Measurements from ENCODE around the gene GABBR2. TPM values are rescaled to one million over a fixed set of nuclear protein-coding genes. Genes with fewer than 3 reads are reported as not detected.
A peak's percentile ranks its signal among the peaks of the same experiment; 100 is the strongest.

Gene GABBR2
- total and polyA plus RNA-seq, 2 donors: 0.14 TPM

GRCh38 chr9:98482226-98482625, 226.5 kb downstream of the GABBR2 start:
- peaks cover 0 to 6% of the 10 kb centered on the region in 2 donors for H3K9me3 ChIP-seq (ENCODE audit: control insufficient read depth in 2 of 2, insufficient read depth in 1 of 2, low read length in 1 of 2)
- peaks cover 0 to 2% of the 10 kb centered on the region in 2 donors for H3K4me1 ChIP-seq (ENCODE audit: control insufficient read depth in 2 of 2, insufficient read depth in 2 of 2, low read length in 2 of 2)
- 86% methylated on average over 5 of the region's 5 CpGs for WGBS
- H3K27me3 ChIP-seq (ENCODE audit: control insufficient read depth in 2 of 2, insufficient read depth in 1 of 2, low read length in 1 of 2): no peaks in the 10 kb centered on the region
- H3K4me3 ChIP-seq (ENCODE audit: low read length in 2 of 2): no peak overlapping the region
- no peak for DNase-seq (ENCODE audit: low read depth in 6 of 9, low spot score in 9 of 9)
- H3K36me3 ChIP-seq (ENCODE audit: control insufficient read depth in 2 of 2, insufficient read depth in 2 of 2, low read length in 1 of 2): no peaks in the 10 kb centered on the region
- H3K27ac ChIP-seq (ENCODE audit: low read depth in 1 of 2, low read length in 1 of 2): no peak overlapping the region

GRCh38 chr9:98481676-98482075, 227.1 kb downstream of the GABBR2 start:
- no peaks in the 10 kb centered on the region for H3K36me3 ChIP-seq (ENCODE audit: control insufficient read depth in 2 of 2, insufficient read depth in 2 of 2, low read length in 1 of 2)
- no peak for DNase-seq (ENCODE audit: low read depth in 6 of 9, low spot score in 9 of 9)
- H3K9me3 ChIP-seq (ENCODE audit: control insufficient read depth in 2 of 2, insufficient read depth in 1 of 2, low read length in 1 of 2): peaks cover 0 to 6% of the 10 kb centered on the region in 2 donors
- H3K27me3 ChIP-seq (ENCODE audit: control insufficient read depth in 2 of 2, insufficient read depth in 1 of 2, low read length in 1 of 2): no peaks in the 10 kb centered on the region
- no peak overlapping the region for H3K27ac ChIP-seq (ENCODE audit: low read depth in 1 of 2, low read length in 1 of 2)
- 73% methylated on average over 5 of the region's 5 CpGs for WGBS
- no peak overlapping the region for H3K4me3 ChIP-seq (ENCODE audit: low read length in 2 of 2)
- peaks cover 0 to 2% of the 10 kb centered on the region in 2 donors for H3K4me1 ChIP-seq (ENCODE audit: control insufficient read depth in 2 of 2, insufficient read depth in 2 of 2, low read length in 2 of 2)

- WGBS: 96% methylated on average over 5 of the region's 5 CpGs
- Histone ChIP-seq H3K27ac (ENCODE audit: low read depth in 1 of 2, low read length in 1 of 2) (no peak overlapping the region), H3K4me3 (ENCODE audit: low read length in 2 of 2) (no peak overlapping the region), H3K36me3 (ENCODE audit: control insufficient read depth in 2 of 2, insufficient read depth in 2 of 2, low read length in 1 of 2) (no peaks in the 10 kb centered on the region), H3K27me3 (ENCODE audit: control insufficient read depth in 2 of 2, insufficient read depth in 1 of 2, low read length in 1 of 2) (no peaks in the 10 kb centered on the region), H3K4me1 (ENCODE audit: control insufficient read depth in 2 of 2, insufficient read depth in 2 of 2, low read length in 2 of 2) (peaks cover 0 to 2% of the 10 kb centered on the region in 2 donors), H3K9me3 (ENCODE audit: control insufficient read depth in 2 of 2, insufficient read depth in 1 of 2, low read length in 1 of 2) (no peaks in the 10 kb centered on the region)
- no peak for DNase-seq (ENCODE audit: low read depth in 6 of 9, low spot score in 9 of 9)
Measured at GRCh38 chr9:98479967-98480847, 228.5 kb downstream of the GABBR2 start.

- DNase-seq (ENCODE audit: low read depth in 6 of 9, low spot score in 9 of 9): no peak
- no peaks in the 10 kb centered on the region for H3K36me3 ChIP-seq (ENCODE audit: control insufficient read depth in 2 of 2, insufficient read depth in 2 of 2, low read length in 1 of 2)
- no peak overlapping the region for H3K4me3 ChIP-seq (ENCODE audit: low read length in 2 of 2)
- H3K9me3 ChIP-seq (ENCODE audit: control insufficient read depth in 2 of 2, insufficient read depth in 1 of 2, low read length in 1 of 2): no peaks in the 10 kb centered on the region
- no peaks in the 10 kb centered on the region for H3K27me3 ChIP-seq (ENCODE audit: control insufficient read depth in 2 of 2, insufficient read depth in 1 of 2, low read length in 1 of 2)
- H3K4me1 ChIP-seq (ENCODE audit: control insufficient read depth in 2 of 2, insufficient read depth in 2 of 2, low read length in 2 of 2): peaks cover 0 to 2% of the 10 kb centered on the region in 2 donors
- H3K27ac ChIP-seq (ENCODE audit: low read depth in 1 of 2, low read length in 1 of 2): no peak overlapping the region
- WGBS: 92% methylated on average over 8 of the region's 8 CpGs
Measured at GRCh38 chr9:98479449-98479848, 229.3 kb downstream of the GABBR2 start.

GRCh38 chr9:98477884-98478283, 230.9 kb downstream of the GABBR2 start:
- 91% methylated on average over 5 of the region's 5 CpGs for WGBS
- Histone ChIP-seq H3K36me3 (ENCODE audit: control insufficient read depth in 2 of 2, insufficient read depth in 2 of 2, low read length in 1 of 2) (no peaks in the 10 kb centered on the region), H3K4me1 (ENCODE audit: control insufficient read depth in 2 of 2, insufficient read depth in 2 of 2, low read length in 2 of 2) (peaks cover 0 to 2% of the 10 kb centered on the region in 2 donors), H3K9me3 (ENCODE audit: control insufficient read depth in 2 of 2, insufficient read depth in 1 of 2, low read length in 1 of 2) (no peaks in the 10 kb centered on the region), H3K27me3 (ENCODE audit: control insufficient read depth in 2 of 2, insufficient read depth in 1 of 2, low read length in 1 of 2) (peaks cover 0 to 2% of the 10 kb centered on the region in 2 donors), H3K4me3 (ENCODE audit: low read length in 2 of 2) (no peak overlapping the region), H3K27ac (ENCODE audit: low read depth in 1 of 2, low read length in 1 of 2) (no peak overlapping the region)
- peak in 1 of 9 donors; percentile 41 for DNase-seq (ENCODE audit: low read depth in 6 of 9, low spot score in 9 of 9)

- H3K4me1 ChIP-seq (ENCODE audit: control insufficient read depth in 2 of 2, insufficient read depth in 2 of 2, low read length in 2 of 2): no peaks in the 10 kb centered on the region
- WGBS: 72% methylated on average over 2 of the region's 2 CpGs
- no peak overlapping the region for H3K4me3 ChIP-seq (ENCODE audit: low read length in 2 of 2)
- DNase-seq (ENCODE audit: low read depth in 6 of 9, low spot score in 9 of 9): no peak
- H3K36me3 ChIP-seq (ENCODE audit: control insufficient read depth in 2 of 2, insufficient read depth in 2 of 2, low read length in 1 of 2): no peaks in the 10 kb centered on the region
- H3K9me3 ChIP-seq (ENCODE audit: control insufficient read depth in 2 of 2, insufficient read depth in 1 of 2, low read length in 1 of 2): no peaks in the 10 kb centered on the region
- no peak overlapping the region for H3K27ac ChIP-seq (ENCODE audit: low read depth in 1 of 2, low read length in 1 of 2)
- peaks cover 0 to 2% of the 10 kb centered on the region in 2 donors for H3K27me3 ChIP-seq (ENCODE audit: control insufficient read depth in 2 of 2, insufficient read depth in 1 of 2, low read length in 1 of 2)
Measured at GRCh38 chr9:98472216-98472615, 236.5 kb downstream of the GABBR2 start.

GRCh38 chr9:98471185-98471584, 237.6 kb downstream of the GABBR2 start:
- H3K4me1 ChIP-seq (ENCODE audit: control insufficient read depth in 2 of 2, insufficient read depth in 2 of 2, low read length in 2 of 2): no peaks in the 10 kb centered on the region
- DNase-seq (ENCODE audit: low read depth in 6 of 9, low spot score in 9 of 9): no peak
- H3K4me3 ChIP-seq (ENCODE audit: low read length in 2 of 2): no peak overlapping the region
- H3K9me3 ChIP-seq (ENCODE audit: control insufficient read depth in 2 of 2, insufficient read depth in 1 of 2, low read length in 1 of 2): no peaks in the 10 kb centered on the region
- peaks cover 0 to 2% of the 10 kb centered on the region in 2 donors for H3K27me3 ChIP-seq (ENCODE audit: control insufficient read depth in 2 of 2, insufficient read depth in 1 of 2, low read length in 1 of 2)
- no peaks in the 10 kb centered on the region for H3K36me3 ChIP-seq (ENCODE audit: control insufficient read depth in 2 of 2, insufficient read depth in 2 of 2, low read length in 1 of 2)
- no peak overlapping the region for H3K27ac ChIP-seq (ENCODE audit: low read depth in 1 of 2, low read length in 1 of 2)
- 43% methylated on average over 3 of the region's 3 CpGs for WGBS

- Histone ChIP-seq H3K9me3 (ENCODE audit: control insufficient read depth in 2 of 2, insufficient read depth in 1 of 2, low read length in 1 of 2) (no peaks in the 10 kb centered on the region), H3K27ac (ENCODE audit: low read depth in 1 of 2, low read length in 1 of 2) (no peak overlapping the region), H3K36me3 (ENCODE audit: control insufficient read depth in 2 of 2, insufficient read depth in 2 of 2, low read length in 1 of 2) (no peaks in the 10 kb centered on the region), H3K4me1 (ENCODE audit: control insufficient read depth in 2 of 2, insufficient read depth in 2 of 2, low read length in 2 of 2) (no peaks in the 10 kb centered on the region), H3K27me3 (ENCODE audit: control insufficient read depth in 2 of 2, insufficient read depth in 1 of 2, low read length in 1 of 2) (peaks cover 0 to 2% of the 10 kb centered on the region in 2 donors), H3K4me3 (ENCODE audit: low read length in 2 of 2) (no peak overlapping the region)
- no peak for DNase-seq (ENCODE audit: low read depth in 6 of 9, low spot score in 9 of 9)
- WGBS: 96% methylated on average over 5 of the region's 5 CpGs
Measured at GRCh38 chr9:98468567-98469239, 240.0 kb downstream of the GABBR2 start.

GRCh38 chr9:98465799-98466198, 242.9 kb downstream of the GABBR2 start:
- Histone ChIP-seq H3K4me3 (ENCODE audit: low read length in 2 of 2) (no peak overlapping the region), H3K4me1 (ENCODE audit: control insufficient read depth in 2 of 2, insufficient read depth in 2 of 2, low read length in 2 of 2) (no peaks in the 10 kb centered on the region), H3K27me3 (ENCODE audit: control insufficient read depth in 2 of 2, insufficient read depth in 1 of 2, low read length in 1 of 2) (no peaks in the 10 kb centered on the region), H3K27ac (ENCODE audit: low read depth in 1 of 2, low read length in 1 of 2) (no peak overlapping the region), H3K9me3 (ENCODE audit: control insufficient read depth in 2 of 2, insufficient read depth in 1 of 2, low read length in 1 of 2) (peaks cover 0 to 1% of the 10 kb centered on the region in 2 donors), H3K36me3 (ENCODE audit: control insufficient read depth in 2 of 2, insufficient read depth in 2 of 2, low read length in 1 of 2) (no peaks in the 10 kb centered on the region)
- no peak for DNase-seq (ENCODE audit: low read depth in 6 of 9, low spot score in 9 of 9)
- 73% methylated on average over 5 of the region's 5 CpGs for WGBS
